AG09309 (cell line): Measurements from ENCODE around the gene GSAP.
A peak's percentile ranks its signal among the peaks of the same experiment; 100 is the strongest.

ENCODE experiments used
- DNase-seq: peaks from one replicate; pipeline ENCODE4 v3.0.0-alpha.2; 2010; ENCODE audit warnings: low read depth
- H3K4me3 ChIP-seq: 2 replicates; pipeline ENCODE4 v1.5.1; 2011; ENCODE audit warnings: mild to moderate bottlenecking, low read depth, low read length, moderate library complexity; ENCODE audit not compliant: control insufficient read depth
- CTCF ChIP-seq: IDR thresholded peaks from 2 replicates; pipeline ENCODE4 v1.5.1; 2011; ENCODE audit warnings: mild to moderate bottlenecking, low read depth, low read length, inconsistent platforms; ENCODE audit not compliant: insufficient read depth, control insufficient read depth; ENCODE audit errors: missing control alignments

The GSAP gene

GRCh38 chr7:77420986-77421672 lies 5.0 kb upstream of the GSAP start:
- H3K4me3 ChIP-seq: no peak overlapping the region
- DNase-seq: no peak
- no peak for TF ChIP-seq CTCF

- no peak for DNase-seq
- TF ChIP-seq CTCF: no peak
- H3K4me3 ChIP-seq: no peak overlapping the region
Measured at GRCh38 chr7:77420438-77420837, 4.3 kb upstream of the GSAP start.

- no peak for TF ChIP-seq CTCF
- no peak overlapping the region for H3K4me3 ChIP-seq
- no peak for DNase-seq
Measured at GRCh38 chr7:77419102-77419501, 3.0 kb upstream of the GSAP start.

GRCh38 chr7:77417801-77418200 lies 1.7 kb upstream of the GSAP start:
- no peak overlapping the region for H3K4me3 ChIP-seq
- TF ChIP-seq CTCF: no peak
- DNase-seq: no peak

GRCh38 chr7:77416621-77417371 lies 647 bp upstream of the GSAP start:
- peak overlapping the region; percentile 65 for H3K4me3 ChIP-seq
- no peak for TF ChIP-seq CTCF
- no peak for DNase-seq

GRCh38 chr7:77415476-77415822 lies 700 bp downstream of the GSAP start:
- peak overlapping the region; percentile 65 for H3K4me3 ChIP-seq
- DNase-seq: no peak
- TF ChIP-seq CTCF: no peak
